ENCODE data around the gene INTS1.

DNA sequence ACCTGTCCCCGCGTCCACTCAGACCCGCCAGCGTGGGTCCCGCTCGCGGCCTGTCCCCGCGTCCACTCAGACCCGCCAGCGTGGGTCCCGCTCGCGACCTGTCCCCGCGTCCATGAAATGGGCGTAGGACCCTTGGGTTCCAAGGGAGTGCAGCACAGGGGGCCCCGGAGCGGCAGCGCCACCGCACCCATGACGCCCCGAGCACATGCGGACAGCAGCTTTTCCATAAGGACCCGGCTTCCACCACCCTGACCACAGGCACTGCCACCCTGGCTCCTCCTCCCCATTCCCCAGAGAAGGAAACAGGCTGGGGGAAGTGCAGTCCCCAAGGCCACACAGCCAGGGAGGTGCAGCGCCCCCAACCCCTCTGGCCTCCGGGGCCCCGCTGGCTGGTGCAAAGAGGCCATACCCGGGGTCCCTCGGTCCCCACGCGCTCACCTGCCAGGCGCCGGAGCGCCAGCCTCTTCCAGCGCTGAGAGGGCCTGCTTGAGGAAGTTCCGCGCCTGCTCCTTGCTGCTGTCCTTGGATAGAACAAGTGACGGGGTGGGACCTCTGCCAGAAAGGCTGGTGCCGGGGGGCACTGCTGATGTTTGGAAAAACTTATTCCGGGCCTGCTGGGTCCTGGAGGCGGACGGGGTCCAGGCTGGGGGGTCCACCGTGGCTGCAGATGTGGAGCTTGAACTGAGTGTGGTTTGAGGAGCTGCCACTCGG, 59.8 kb downstream of the INTS1 start:
- TF ChIP-seq, protein P1, sequence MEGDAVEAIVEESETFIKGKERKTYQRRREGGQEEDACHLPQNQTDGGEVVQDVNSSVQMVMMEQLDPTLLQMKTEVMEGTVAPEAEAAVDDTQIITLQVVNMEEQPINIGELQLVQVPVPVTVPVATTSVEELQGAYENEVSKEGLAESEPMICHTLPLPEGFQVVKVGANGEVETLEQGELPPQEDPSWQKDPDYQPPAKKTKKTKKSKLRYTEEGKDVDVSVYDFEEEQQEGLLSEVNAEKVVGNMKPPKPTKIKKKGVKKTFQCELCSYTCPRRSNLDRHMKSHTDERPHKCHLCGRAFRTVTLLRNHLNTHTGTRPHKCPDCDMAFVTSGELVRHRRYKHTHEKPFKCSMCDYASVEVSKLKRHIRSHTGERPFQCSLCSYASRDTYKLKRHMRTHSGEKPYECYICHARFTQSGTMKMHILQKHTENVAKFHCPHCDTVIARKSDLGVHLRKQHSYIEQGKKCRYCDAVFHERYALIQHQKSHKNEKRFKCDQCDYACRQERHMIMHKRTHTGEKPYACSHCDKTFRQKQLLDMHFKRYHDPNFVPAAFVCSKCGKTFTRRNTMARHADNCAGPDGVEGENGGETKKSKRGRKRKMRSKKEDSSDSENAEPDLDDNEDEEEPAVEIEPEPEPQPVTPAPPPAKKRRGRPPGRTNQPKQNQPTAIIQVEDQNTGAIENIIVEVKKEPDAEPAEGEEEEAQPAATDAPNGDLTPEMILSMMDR (IDR thresholded peaks at IDR 0.05; ENCODE audit: low read depth, low read length, poor library complexity, severe bottlenecking), result no peak
- TF ChIP-seq EZH2phosphoT487 (IDR thresholded peaks at IDR 0.05; ENCODE audit: borderline replicate concordance, low read length), result no peak
